Loucy (cell line): Measurements from ENCODE around the gene DLG1.

Experiments
- H2AFZ ChIP-seq: fragments of 200-600 bp; sonication (generic); 2 replicates; pipeline ENCODE4 v1.6.0; 2016; ENCODE audit warnings: antibody characterized with exemption, mild to moderate bottlenecking, low read length, moderate library complexity
- H3F3A ChIP-seq: fragments of 200-600 bp; 2 replicates; pipeline ENCODE4 v1.6.0; 2016; ENCODE audit warnings: antibody characterized with exemption, low read depth, mild to moderate bottlenecking
- H3K27me3 ChIP-seq: fragments of 200-600 bp; sonication (generic); 2 replicates; pipeline ENCODE4 v1.6.1; 2014; ENCODE audit warnings: low read length, mild to moderate bottlenecking; ENCODE audit not compliant: insufficient read depth, poor library complexity, severe bottlenecking
- H3K36me3 ChIP-seq: fragments of 200-600 bp; sonication (generic); 2 replicates; pipeline ENCODE4 v1.6.1; 2016; ENCODE audit warnings: low read length; ENCODE audit not compliant: insufficient read depth
- H3K4me1 ChIP-seq: fragments of 200-600 bp; sonication (generic); 2 replicates; pipeline ENCODE4 v1.5.1; 2014; ENCODE audit warnings: low read length, mild to moderate bottlenecking; ENCODE audit not compliant: insufficient read depth, poor library complexity, severe bottlenecking
- H3K4me2 ChIP-seq: fragments of 200-600 bp; sonication (generic); 2 replicates; pipeline ENCODE4 v1.6.0; 2014; ENCODE audit warnings: antibody characterized with exemption, low read length, low read depth, mild to moderate bottlenecking; ENCODE audit not compliant: poor library complexity, severe bottlenecking
- H3K4me3 ChIP-seq: fragments of 200-600 bp; sonication (generic); 2 replicates; pipeline ENCODE4 v1.5.1; 2014; ENCODE audit warnings: low read length, mild to moderate bottlenecking, mixed read lengths; ENCODE audit not compliant: poor library complexity, severe bottlenecking
- H3K79me2 ChIP-seq: fragments of 200-600 bp; sonication (generic); 2 replicates; pipeline ENCODE4 v1.6.1; 2014; ENCODE audit warnings: low read length; ENCODE audit not compliant: insufficient read depth
- H3K9ac ChIP-seq: fragments of 200-600 bp; sonication (generic); 2 replicates; pipeline ENCODE4 v1.6.0; 2014; ENCODE audit warnings: mild to moderate bottlenecking, low read depth, low read length, moderate library complexity; ENCODE audit not compliant: poor library complexity, severe bottlenecking
- H3K9me2 ChIP-seq: fragments of 200-600 bp; sonication (generic); replicated peaks from 2 replicates; pipeline ENCODE4 v1.6.1; 2016; ENCODE audit warnings: low read depth, low read length, mixed read lengths
- H3K9me3 ChIP-seq: fragments of 200-600 bp; sonication (generic); 2 replicates; pipeline ENCODE4 v1.6.1; 2014; ENCODE audit warnings: mild to moderate bottlenecking, antibody characterized with exemption, low read length, low read depth; ENCODE audit not compliant: insufficient read depth
- H4K20me1 ChIP-seq: fragments of 200-600 bp; sonication (generic); 2 replicates; pipeline ENCODE4 v1.6.0; 2014; ENCODE audit warnings: antibody characterized with exemption, low read length, mild to moderate bottlenecking; ENCODE audit not compliant: insufficient read depth, poor library complexity, severe bottlenecking
- CTCF ChIP-seq: fragments of 200-600 bp; sonication (generic); conservative IDR thresholded peaks from 2 replicates; pipeline ENCODE4 v1.5.1; 2014; ENCODE audit warnings: mild to moderate bottlenecking, antibody characterized with exemption, low read length
- EZH2phosphoT487 ChIP-seq: fragments of 200-600 bp; IDR thresholded peaks from 2 replicates; pipeline ENCODE4 v1.6.1; 2018; ENCODE audit warnings: antibody characterized with exemption, mild to moderate bottlenecking, moderate library complexity, borderline replicate concordance

DLG1 gene

GRCh38 chr3:197236362-197236761 is 62.0 kb downstream of the DLG1 start:
- Histone ChIP-seq H3K9me3 (peaks cover 16% of the 10 kb centered on the region; the same call in 1 of the 2 replicates), H3K4me3 (no peak overlapping the region)

GRCh38 chr3:197234947-197235914 is 63.2 kb downstream of the DLG1 start:
- Histone ChIP-seq H3K36me3 (peaks cover 26% of the 10 kb centered on the region), H3K4me2 (no peak overlapping the region), H3K9me3 (peaks cover 10% of the 10 kb centered on the region; the same call in 1 of the 2 replicates), H4K20me1 (peaks cover 18% of the 10 kb centered on the region), H3K9me2 (no peaks in the 10 kb centered on the region), H3K79me2 (peaks cover 97% of the 10 kb centered on the region), H3K4me1 (no peaks in the 10 kb centered on the region), H3F3A (no peaks in the 10 kb centered on the region), H3K4me3 (no peak overlapping the region), H3K27me3 (no peaks in the 10 kb centered on the region), H2AFZ (no peak overlapping the region), H3K9ac (no peak overlapping the region)
- TF ChIP-seq EZH2phosphoT487 (no peak), CTCF (no peak)

More at GRCh38 chr3:197236362-197236761, 62.0 kb downstream of the DLG1 start:
- no peaks in the 10 kb centered on the region for H3K9me2 ChIP-seq
- no peaks in the 10 kb centered on the region for H3K4me1 ChIP-seq
- H2AFZ ChIP-seq = no peak overlapping the region
- no peak overlapping the region for H3K9ac ChIP-seq
- H3K79me2 ChIP-seq = peaks cover 97% of the 10 kb centered on the region
- peaks cover 21% of the 10 kb centered on the region for H3K36me3 ChIP-seq
- no peak for TF ChIP-seq EZH2phosphoT487
- TF ChIP-seq CTCF = no peak
- H4K20me1 ChIP-seq = peaks cover 15% of the 10 kb centered on the region
- H3K27me3 ChIP-seq = no peaks in the 10 kb centered on the region
- H3K4me2 ChIP-seq = no peak overlapping the region
- no peaks in the 10 kb centered on the region for H3F3A ChIP-seq

- Histone ChIP-seq H3K9me2 (no peaks in the 10 kb centered on the region), H3K4me3 (no peak overlapping the region), H3K9ac (no peak overlapping the region), H3K79me2 (peaks cover 97% of the 10 kb centered on the region), H3K9me3 (peaks cover 8% of the 10 kb centered on the region; the same call in 1 of the 2 replicates), H3K27me3 (no peaks in the 10 kb centered on the region), H3F3A (no peaks in the 10 kb centered on the region), H2AFZ (no peak overlapping the region), H3K36me3 (peaks cover 28% of the 10 kb centered on the region), H4K20me1 (peaks cover 38% of the 10 kb centered on the region), H3K4me2 (no peak overlapping the region), H3K4me1 (no peaks in the 10 kb centered on the region)
- TF ChIP-seq CTCF (no peak), EZH2phosphoT487 (no peak)
Measured at GRCh38 chr3:197231321-197231720, 67.1 kb downstream of the DLG1 start.
